Endothelial cell of umbilical vein (primary cell): ENCODE data around the gene TNFRSF21. TPM values are rescaled to one million over a fixed set of nuclear protein-coding genes. Genes with fewer than 3 reads are reported as not detected.

ENCODE experiments used
- BruUV-seq: library from RNA; stranded (reverse); fragments of 400-500 nt; replicated peaks from 2 replicates; lab custom pipeline; 2021; lab: Mats Ljungman, UMichigan
- CTCF ChIA-PET: fragments of 300-600, 350-600 bp; sonication (Branson Sonifier 250); formaldehyde crosslinking; loops from one replicate; lab custom pipeline; 2021; ENCODE audit warnings: antibody characterized with exemption, inconsistent platforms; lab: Charles Lee
- POLR2A ChIA-PET: fragments of 300-600, 350-600 bp; sonication (Branson Sonifier 250); formaldehyde crosslinking; loops from one replicate; lab custom pipeline; 2021; ENCODE audit warnings: antibody characterized with exemption, inconsistent platforms; lab: Charles Lee
- DNase-seq: peaks from one replicate; pipeline ENCODE4 v3.0.0-alpha.2; 2011; ENCODE audit warnings: low read depth, low spot score
- FAIRE-seq: peaks from 2 replicates; lab custom pipeline; 2011; peaks lifted over from hg19 to GRCh38; lab: Jason Lieb, UNC
- H2AFZ ChIP-seq: 2 replicates; pipeline ENCODE4 v1.6.0; 2012; ENCODE audit warnings: low read depth, low read length, control low read depth, inconsistent platforms
- H3K27ac ChIP-seq: 2 replicates; pipeline ENCODE4 v1.5.1; 2011; ENCODE audit warnings: low read depth, mild to moderate bottlenecking, control low read depth, low read length, moderate library complexity; ENCODE audit not compliant: insufficient read depth
- H3K27me3 ChIP-seq, 2 experiments: 2 replicates each; pipeline versions ENCODE4 v1.6.0 to v1.6.1; 2011; ENCODE audit warnings: low read length in 2 of 2, mixed read lengths in 1 of 2; ENCODE audit not compliant: control insufficient read depth in 2 of 2, insufficient read depth in 2 of 2
- H3K36me3 ChIP-seq, 2 experiments: 2 replicates in 1 of 2; 3 replicates in 1 of 2; pipeline ENCODE4 v1.5.1; 2011; ENCODE audit warnings: low read length in 2 of 2, mild to moderate bottlenecking in 1 of 2, moderate library complexity in 1 of 2; ENCODE audit not compliant: control insufficient read depth in 2 of 2, insufficient read depth in 2 of 2; ENCODE audit errors: extremely low read depth in 1 of 2
- H3K4me1 ChIP-seq: 3 replicates; pipeline ENCODE4 v1.5.1; 2011; ENCODE audit warnings: mild to moderate bottlenecking, low read length; ENCODE audit not compliant: control insufficient read depth, insufficient read depth; ENCODE audit errors: extremely low read depth
- H3K4me2 ChIP-seq: 2 replicates; pipeline ENCODE4 v1.6.1; 2011; ENCODE audit warnings: low read length, control low read depth, mixed read lengths; ENCODE audit not compliant: insufficient read depth
- H3K4me3 ChIP-seq, 3 experiments: fragments of 200-600 bp in 1 of 3; sonication (generic), shearing (Covaris generic) in 1 of 3; replicated peaks in 1 of 3; 2 replicates each; pipeline ENCODE4 v1.5.1; 2011 to 2016; ENCODE audit warnings: control low read depth in 3 of 3, low read length in 3 of 3, mild to moderate bottlenecking in 2 of 3, inconsistent platforms in 1 of 3, low read depth in 1 of 3, moderate library complexity in 1 of 3; ENCODE audit not compliant: insufficient read depth in 1 of 3
- H3K79me2 ChIP-seq: 2 replicates; pipeline ENCODE4 v1.6.0; 2012; ENCODE audit warnings: low read length, inconsistent platforms; ENCODE audit not compliant: control insufficient read depth, insufficient read depth
- H3K9ac ChIP-seq: replicated peaks from 2 replicates; pipeline ENCODE3; 2011; ENCODE audit warnings: low read length, control low read depth; ENCODE audit not compliant: insufficient read depth; ENCODE audit errors: extremely low read depth
- H3K9me1 ChIP-seq: replicated peaks from 3 replicates; pipeline ENCODE4 v1.6.0; 2011; ENCODE audit warnings: mild to moderate bottlenecking, low read length; ENCODE audit not compliant: control insufficient read depth, insufficient read depth; ENCODE audit errors: extremely low read depth
- H3K9me3 ChIP-seq: replicated peaks from 2 replicates; pipeline ENCODE4 v1.5.1; 2012; ENCODE audit warnings: low read length, inconsistent platforms; ENCODE audit not compliant: control insufficient read depth, insufficient read depth
- H4K20me1 ChIP-seq: replicated peaks from 2 replicates; pipeline ENCODE3; 2011; ENCODE audit warnings: mild to moderate bottlenecking, low read length; ENCODE audit not compliant: control insufficient read depth, insufficient read depth; ENCODE audit errors: extremely low read depth
- EZH2 ChIP-seq: IDR thresholded peaks from 2 replicates; pipeline ENCODE4 v1.6.1; 2012; ENCODE audit warnings: borderline replicate concordance, low read depth, mild to moderate bottlenecking, moderate library complexity, low read length, inconsistent platforms; ENCODE audit not compliant: severe bottlenecking
- FOS ChIP-seq: IDR thresholded peaks from 2 replicates; pipeline ENCODE4 v1.6.1; 2011; ENCODE audit warnings: mild to moderate bottlenecking, low read length, moderate library complexity, borderline replicate concordance; ENCODE audit not compliant: insufficient read depth
- GATA2 ChIP-seq: IDR thresholded peaks from 2 replicates; pipeline ENCODE4 v1.7.0; 2011; ENCODE audit warnings: low read depth, mild to moderate bottlenecking, moderate library complexity, mixed read lengths, low read length; ENCODE audit not compliant: insufficient read length, insufficient read depth
- JUN ChIP-seq: IDR thresholded peaks from 2 replicates; pipeline ENCODE4 v1.6.1; 2011; ENCODE audit warnings: borderline replicate concordance, low read depth; ENCODE audit not compliant: insufficient read length, insufficient read depth
- MYC ChIP-seq: IDR thresholded peaks from one replicate; pipeline ENCODE4 v1.6.1; 2011; ENCODE audit warnings: mild to moderate bottlenecking, low read depth, low read length
- POLR2A ChIP-seq: IDR thresholded peaks from 2 replicates; pipeline ENCODE4 v1.6.1; 2012; ENCODE audit warnings: low read depth, mild to moderate bottlenecking, control low read depth, low read length
- POLR2AphosphoS5 ChIP-seq: IDR thresholded peaks from 2 replicates; pipeline ENCODE4 v1.6.1; 2012; ENCODE audit warnings: low read depth, mild to moderate bottlenecking, control low read depth, low read length, moderate library complexity; ENCODE audit not compliant: insufficient read depth
- dilution Hi-C: fragments of 300-500 bp; cut with MboI; formaldehyde crosslinking; loops from one replicate; pipeline ENCODE4 v1.15.0; 2019; ENCODE audit warnings: low sequenced_read_pairs; ENCODE audit not compliant: extremely low pct_ligation_motif_present
- intact Hi-C: fragments of 100-400 bp; cut with micrococcal nuclease; formaldehyde crosslinking; loops from one replicate; pipeline ENCODE4 v1.10.0; 2022
- polyA plus RNA-seq, 4 experiments: library from polyadenylated mRNA; depleted of rRNA in 3 of 4; stranded (reverse) in 3 of 4; unstranded in 1 of 4; fragments of >200 nt; gene quantifications; 2 replicates each; pipeline versions ENCODE4 v1.2.1 to v1.2.3, GENCODE V29; 2011 to 2012; ENCODE audit warnings: missing spikeins in 1 of 4
- total RNA-seq: library from RNA; stranded (reverse); gene quantifications from 2 replicates; pipeline ENCODE4 v1.2.3, GENCODE V29; 2021
- TF ChIP-seq, protein P1 (sequence below), 2 donors: IDR thresholded peaks; 1 replicate in 1 of 2; 2 replicates in 1 of 2; pipeline ENCODE4 v1.5.1; 2011; ENCODE audit warnings: low read length in 2 of 2, mild to moderate bottlenecking in 2 of 2, moderate library complexity in 2 of 2, control low read depth in 1 of 2, inconsistent platforms in 1 of 2, low read depth in 1 of 2; ENCODE audit not compliant: insufficient read depth in 1 of 2; ENCODE audit errors: extremely low read depth in 1 of 2
- TF ChIP-seq, protein P2 (sequence below): IDR thresholded peaks from 2 replicates; pipeline ENCODE4 v1.6.1; 2011; ENCODE audit not compliant: insufficient read depth, insufficient read length

The TNFRSF21 gene
- total and polyA plus RNA-seq, 2 donors (not counting 3 experiments of a cell fraction or from before 2014, with no cell fraction given) = 26.0 to 40.6 TPM

DNA sequence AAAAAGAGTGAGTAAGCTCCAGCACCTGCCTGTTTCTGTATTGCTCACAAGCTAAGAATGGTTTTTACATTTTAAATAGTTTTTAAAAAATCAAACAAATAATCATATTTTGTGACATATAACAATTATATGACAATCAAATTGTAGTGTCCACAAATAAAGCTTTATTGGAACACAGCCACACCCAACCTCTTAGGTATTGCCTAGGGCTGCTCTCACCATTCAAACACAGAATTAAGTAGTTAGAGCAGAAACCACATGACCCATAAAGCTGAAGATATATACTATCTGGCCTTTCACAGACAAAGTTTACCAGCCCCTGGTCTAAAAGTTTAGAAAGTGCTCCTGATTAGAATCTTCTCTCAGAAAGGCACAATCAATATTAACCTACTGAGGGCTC is 11.2 kb downstream of the TNFRSF21 start:
- intact Hi-C loops (no loop called here), dilution Hi-C loops (no loop called here)
- H3K79me2 ChIP-seq = peaks cover 28% of the 10 kb centered on the region
- FAIRE-seq (no peak), DNase-seq (no peak)
- CTCF ChIA-PET = interaction anchor here (1.1 kb wide), 1 partner anchor 10 kb away, joined by 3 read pairs; no protein-coding TSS in a partner anchor
- no peaks in the 10 kb centered on the region for H3K4me1 ChIP-seq
- H4K20me1 ChIP-seq = peaks cover 2% of the 10 kb centered on the region
- POLR2A ChIA-PET = interaction anchor here (0.7 kb wide), 1 partner anchor 134 kb away, joined by 8 read pairs; no protein-coding TSS in a partner anchor
- no peaks in the 10 kb centered on the region for H3K27me3 ChIP-seq
- H3K9me1 ChIP-seq = no peaks in the 10 kb centered on the region
- H3K4me2 ChIP-seq = no peak overlapping the region
- no peak overlapping the region for H2AFZ ChIP-seq
- no peak overlapping the region for H3K27ac ChIP-seq
- H3K9me3 ChIP-seq = no peaks in the 10 kb centered on the region
- TF ChIP-seq FOS (no peak), POLR2A (no peak), GATA2 (no peak), POLR2AphosphoS5 (no peak), JUN (no peak), MYC (no peak), EZH2 (no peak)
- TF ChIP-seq, protein P1, sequence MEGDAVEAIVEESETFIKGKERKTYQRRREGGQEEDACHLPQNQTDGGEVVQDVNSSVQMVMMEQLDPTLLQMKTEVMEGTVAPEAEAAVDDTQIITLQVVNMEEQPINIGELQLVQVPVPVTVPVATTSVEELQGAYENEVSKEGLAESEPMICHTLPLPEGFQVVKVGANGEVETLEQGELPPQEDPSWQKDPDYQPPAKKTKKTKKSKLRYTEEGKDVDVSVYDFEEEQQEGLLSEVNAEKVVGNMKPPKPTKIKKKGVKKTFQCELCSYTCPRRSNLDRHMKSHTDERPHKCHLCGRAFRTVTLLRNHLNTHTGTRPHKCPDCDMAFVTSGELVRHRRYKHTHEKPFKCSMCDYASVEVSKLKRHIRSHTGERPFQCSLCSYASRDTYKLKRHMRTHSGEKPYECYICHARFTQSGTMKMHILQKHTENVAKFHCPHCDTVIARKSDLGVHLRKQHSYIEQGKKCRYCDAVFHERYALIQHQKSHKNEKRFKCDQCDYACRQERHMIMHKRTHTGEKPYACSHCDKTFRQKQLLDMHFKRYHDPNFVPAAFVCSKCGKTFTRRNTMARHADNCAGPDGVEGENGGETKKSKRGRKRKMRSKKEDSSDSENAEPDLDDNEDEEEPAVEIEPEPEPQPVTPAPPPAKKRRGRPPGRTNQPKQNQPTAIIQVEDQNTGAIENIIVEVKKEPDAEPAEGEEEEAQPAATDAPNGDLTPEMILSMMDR (IDR thresholded peaks at IDR 0.05; ENCODE audit: extremely low read depth in 1 of 2, insufficient read depth in 1 of 2, low read depth in 1 of 2, low read length in 2 of 2) = no peak
- TF ChIP-seq, protein P2, sequence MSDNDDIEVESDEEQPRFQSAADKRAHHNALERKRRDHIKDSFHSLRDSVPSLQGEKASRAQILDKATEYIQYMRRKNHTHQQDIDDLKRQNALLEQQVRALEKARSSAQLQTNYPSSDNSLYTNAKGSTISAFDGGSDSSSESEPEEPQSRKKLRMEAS = no peak
- H3K36me3 ChIP-seq = no peaks in the 10 kb centered on the region
- H3K4me3 ChIP-seq = no peak overlapping the region
- no peak overlapping the region for H3K9ac ChIP-seq
- BruUV-seq = no TSS peak
